Measurements from ENCODE around the gene SELL.

GRCh38 chr1:169725930-169726329, 14.5 kb upstream of the SELL start:
- TF ChIP-seq TARDBP (IDR thresholded peaks at IDR 0.05) (no peak), BHLHE40 (IDR thresholded peaks at IDR 0.05; ENCODE audit: borderline replicate concordance) (no peak), FOXA1 (IDR thresholded peaks at IDR 0.05) (no peak), ELF4 (IDR thresholded peaks at IDR 0.05) (no peak), SUZ12 (IDR thresholded peaks at IDR 0.05) (no peak), ZNF384 (IDR thresholded peaks at IDR 0.05) (no peak), NFRKB (IDR thresholded peaks at IDR 0.05) (no peak), HDGF (IDR thresholded peaks at IDR 0.05; ENCODE audit: borderline replicate concordance) (no peak), FOXM1 (IDR thresholded peaks at IDR 0.05; ENCODE audit: borderline replicate concordance) (no peak), SP1 (IDR thresholded peaks at IDR 0.05) (no peak), FOXK2 (IDR thresholded peaks at IDR 0.05) (no peak), LEF1 (IDR thresholded peaks at IDR 0.05; ENCODE audit: borderline replicate concordance) (no peak), PKNOX1 (IDR thresholded peaks at IDR 0.05) (no peak)
